ENCODE measurements around the gene TBL1XR1.
"Not testable (repeated sequence)": the region's sequence is repeated elsewhere in the genome, so short reads cannot be mapped to it uniquely, and the experiment has no call there.

DNA sequence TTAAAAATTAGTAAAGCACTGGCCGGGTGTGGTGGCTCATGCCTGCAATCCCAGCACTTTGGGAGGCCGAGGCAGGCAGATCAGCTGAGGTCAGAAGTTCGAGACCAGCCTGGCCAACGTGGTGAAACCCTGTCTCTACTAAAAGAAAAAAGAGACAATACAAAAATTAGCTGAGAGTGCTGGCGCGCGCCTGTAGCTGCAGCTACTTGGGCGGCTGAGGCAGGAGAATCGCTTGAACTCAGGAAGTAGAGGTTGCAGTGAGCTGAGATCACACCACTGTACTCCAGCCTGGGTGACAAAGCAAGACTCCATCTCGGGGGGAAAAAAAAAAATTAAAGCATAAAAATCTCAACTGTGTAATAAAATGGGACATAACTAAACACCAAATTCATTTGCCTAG lies 58.1 kb downstream of the TBL1XR1 start:
- TF ChIP-seq, protein P1, sequence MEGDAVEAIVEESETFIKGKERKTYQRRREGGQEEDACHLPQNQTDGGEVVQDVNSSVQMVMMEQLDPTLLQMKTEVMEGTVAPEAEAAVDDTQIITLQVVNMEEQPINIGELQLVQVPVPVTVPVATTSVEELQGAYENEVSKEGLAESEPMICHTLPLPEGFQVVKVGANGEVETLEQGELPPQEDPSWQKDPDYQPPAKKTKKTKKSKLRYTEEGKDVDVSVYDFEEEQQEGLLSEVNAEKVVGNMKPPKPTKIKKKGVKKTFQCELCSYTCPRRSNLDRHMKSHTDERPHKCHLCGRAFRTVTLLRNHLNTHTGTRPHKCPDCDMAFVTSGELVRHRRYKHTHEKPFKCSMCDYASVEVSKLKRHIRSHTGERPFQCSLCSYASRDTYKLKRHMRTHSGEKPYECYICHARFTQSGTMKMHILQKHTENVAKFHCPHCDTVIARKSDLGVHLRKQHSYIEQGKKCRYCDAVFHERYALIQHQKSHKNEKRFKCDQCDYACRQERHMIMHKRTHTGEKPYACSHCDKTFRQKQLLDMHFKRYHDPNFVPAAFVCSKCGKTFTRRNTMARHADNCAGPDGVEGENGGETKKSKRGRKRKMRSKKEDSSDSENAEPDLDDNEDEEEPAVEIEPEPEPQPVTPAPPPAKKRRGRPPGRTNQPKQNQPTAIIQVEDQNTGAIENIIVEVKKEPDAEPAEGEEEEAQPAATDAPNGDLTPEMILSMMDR (IDR thresholded peaks at IDR 0.05; ENCODE audit: insufficient read depth, low read length, poor library complexity, severe bottlenecking) = not testable (repeated sequence)
- TF ChIP-seq EZH2phosphoT487 (conservative IDR thresholded peaks at IDR 0.05; ENCODE audit: low read length) = not testable (repeated sequence)
